Muscle of arm (tissue), 12 donors: ENCODE measurements around the gene CLCA1. TPM values are rescaled to one million over a fixed set of nuclear protein-coding genes. Genes with fewer than 3 reads are reported as not detected.
"Not testable (repeated sequence)": the region's sequence is repeated elsewhere in the genome, so short reads cannot be mapped to it uniquely, and the experiment has no call there.

Experiments
- DNase-seq: peaks from one replicate; pipeline ENCODE4 v3.0.0-alpha.2; 2013
- polyA plus RNA-seq, 12 donors: library from polyadenylated mRNA; unstranded; fragments of 120-200 nt; gene quantifications; one replicate each; pipeline ENCODE4 v1.2.1, GENCODE V29; 2013; ENCODE audit not compliant: insufficient read length in 12 of 12

The CLCA1 gene
- polyA plus RNA-seq, 12 donors: 1.5 to 169 TPM; not detected in 10

GRCh38 chr1:86460998-86461397 is 7.7 kb upstream of the CLCA1 start:
- no peak for DNase-seq

DNA sequence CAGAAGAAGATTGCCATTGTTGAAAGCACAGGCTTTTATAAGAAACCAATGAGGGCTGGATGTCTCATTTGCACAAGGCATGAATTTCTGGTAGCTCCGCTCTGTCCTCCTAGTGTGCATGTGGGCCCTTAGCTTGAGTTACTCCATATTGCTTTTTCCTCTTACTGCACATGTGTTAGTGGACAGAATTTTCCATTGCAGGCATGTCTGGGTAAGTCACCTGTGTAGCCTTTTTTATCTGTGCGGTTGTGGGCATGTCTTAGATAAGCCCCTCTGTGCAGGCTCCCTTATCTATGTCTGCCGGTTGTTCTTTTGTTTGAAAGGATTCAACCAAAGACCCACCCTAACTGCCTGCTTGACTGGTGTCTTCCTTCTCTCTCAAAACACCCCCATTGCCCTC is 7.2 kb upstream of the CLCA1 start:
- no peak for DNase-seq

GRCh38 chr1:86464819-86465218 is 3.9 kb upstream of the CLCA1 start:
- DNase-seq: no peak

DNA sequence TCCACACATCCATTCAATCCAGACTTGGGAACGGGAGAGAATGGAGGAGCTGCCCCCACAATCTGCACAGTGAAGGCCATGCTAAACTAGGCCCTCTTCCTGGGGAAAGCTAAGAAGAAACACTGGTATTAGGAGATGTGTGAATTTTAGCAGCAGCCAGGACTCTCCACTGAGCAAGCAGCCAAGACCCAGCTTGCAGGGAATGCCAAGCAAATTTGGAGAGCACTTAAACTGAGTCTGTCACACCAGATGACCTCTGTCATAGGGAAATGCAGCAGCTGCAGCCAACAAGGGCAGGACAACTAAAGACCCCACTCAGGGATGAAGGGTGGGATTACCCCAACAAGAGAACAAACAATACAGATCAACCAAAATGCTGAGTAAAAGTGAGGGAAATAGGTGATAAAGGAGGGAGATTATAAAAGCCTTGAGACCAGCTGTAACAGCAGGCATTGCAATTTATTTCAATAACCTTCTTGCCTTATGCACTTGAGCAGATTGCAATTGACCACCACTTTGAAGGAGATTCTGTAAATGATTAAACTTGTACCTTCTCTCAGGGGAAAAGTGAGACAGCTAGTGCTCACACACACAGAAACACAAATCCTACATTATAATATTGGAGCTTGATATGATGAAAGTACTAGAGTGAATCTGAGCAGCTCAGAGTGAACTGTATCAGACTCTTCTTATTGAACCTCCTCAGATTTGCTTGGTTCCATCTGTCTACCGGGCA is 2.5 kb upstream of the CLCA1 start:
- no peak for DNase-seq

- DNase-seq: no peak
Measured at GRCh38 chr1:86466986-86467385, 1.7 kb upstream of the CLCA1 start.

DNA sequence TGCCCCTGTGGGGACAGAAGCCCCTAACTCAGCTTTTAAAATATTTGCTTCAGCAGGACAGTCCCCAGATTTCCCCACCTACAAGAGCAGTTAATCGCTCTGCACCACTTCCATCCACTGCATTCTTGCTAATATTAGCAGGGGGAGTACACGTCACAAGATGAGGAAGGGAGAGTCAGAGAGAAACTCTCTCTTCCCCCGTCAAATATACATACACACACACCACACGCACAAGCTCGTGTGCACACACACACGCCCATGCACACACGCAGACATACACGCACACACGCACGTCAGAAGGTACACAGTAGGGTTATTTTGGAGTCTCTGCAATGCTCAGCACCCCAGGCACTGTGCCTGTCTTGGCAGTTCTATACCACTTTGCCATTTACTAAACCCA is 2.1 kb downstream of the CLCA1 start:
- no peak for DNase-seq

- DNase-seq: no peak
Measured at GRCh38 chr1:86471291-86471690, 2.6 kb downstream of the CLCA1 start.

DNA sequence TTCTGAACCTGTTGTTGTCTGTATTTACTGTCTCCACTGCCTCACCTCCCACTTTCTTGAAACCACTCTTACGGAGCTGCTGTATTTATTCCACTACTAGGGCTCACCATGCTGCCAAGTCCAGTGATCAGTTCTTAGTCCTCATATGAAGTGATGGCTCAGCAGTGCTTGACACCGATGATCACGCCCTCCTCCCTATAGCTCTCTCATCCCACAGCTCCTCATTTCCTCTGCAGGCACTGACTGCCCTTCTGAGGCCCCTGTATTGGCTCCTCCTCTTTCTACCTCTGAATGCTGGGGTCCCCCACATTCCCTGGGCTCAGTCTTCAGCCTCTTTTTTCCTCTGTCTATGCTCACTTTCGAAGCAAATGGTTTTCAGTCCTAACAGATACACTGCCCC is 3.4 kb downstream of the CLCA1 start:
- no peak for DNase-seq

GRCh38 chr1:86472767-86473166 is 4.0 kb downstream of the CLCA1 start:
- no peak for DNase-seq

GRCh38 chr1:86477256-86477655 is 8.5 kb downstream of the CLCA1 start:
- peak; percentile 16 for DNase-seq

GRCh38 chr1:86477682-86478081 is 9.0 kb downstream of the CLCA1 start:
- DNase-seq: peak; percentile 14

DNA sequence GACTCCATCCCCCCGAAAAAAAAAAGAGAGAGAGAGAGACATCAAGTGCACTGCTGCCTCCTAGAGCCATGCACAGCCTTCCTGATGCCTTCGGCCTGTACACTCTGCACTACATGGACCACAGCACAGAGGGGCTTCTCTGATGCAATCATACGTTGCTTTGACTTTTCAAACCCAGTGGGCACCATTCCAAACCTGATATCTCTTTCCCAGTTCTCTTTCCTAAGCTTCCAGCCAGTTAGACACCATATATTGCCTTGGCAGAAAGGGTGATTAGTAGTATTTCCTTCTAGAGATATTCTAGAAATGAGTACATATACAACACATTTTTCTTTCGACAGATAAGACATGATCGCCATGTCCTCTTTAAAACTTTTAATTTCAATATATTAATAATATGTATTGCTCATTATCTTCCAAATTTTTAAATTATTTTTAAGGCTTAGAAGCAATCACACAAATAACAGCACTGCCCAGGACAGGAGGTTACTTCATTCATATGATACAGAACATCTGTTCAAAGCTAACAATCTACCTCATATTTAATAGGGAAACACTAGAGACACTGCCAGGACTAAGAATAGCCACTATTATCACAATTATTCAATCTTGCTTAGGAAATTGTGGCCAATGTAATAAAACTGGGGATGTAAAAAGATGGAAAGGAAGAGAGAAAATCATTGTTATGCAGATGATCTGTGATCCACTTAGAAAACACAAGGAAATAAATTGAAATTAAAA is 9.9 kb downstream of the CLCA1 start:
- no peak for DNase-seq

DNA sequence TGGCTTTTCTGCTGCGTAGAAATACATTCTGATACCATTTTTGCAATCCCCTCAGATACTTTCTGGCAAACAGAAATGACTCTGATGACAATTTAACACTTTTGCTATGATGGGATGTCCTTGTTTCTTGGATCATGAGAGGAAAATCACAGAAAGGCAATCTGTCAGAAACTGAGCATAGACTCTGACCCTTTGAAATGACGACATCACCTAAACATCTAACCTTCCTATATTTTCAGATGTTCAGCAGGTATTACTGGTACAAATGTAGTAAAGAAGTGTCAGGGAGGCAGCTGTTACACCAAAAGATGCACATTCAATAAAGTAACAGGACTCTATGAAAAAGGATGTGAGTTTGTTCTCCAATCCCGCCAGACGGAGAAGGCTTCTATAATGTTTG is 13.2 kb downstream of the CLCA1 start:
- DNase-seq: no peak

GRCh38 chr1:86487131-86487810 is 18.5 kb downstream of the CLCA1 start:
- peak; percentile 85 for DNase-seq

GRCh38 chr1:86487811-86488141 is 19.0 kb downstream of the CLCA1 start:
- DNase-seq: no peak

- DNase-seq: no peak
Measured at GRCh38 chr1:86489242-86489878, 20.6 kb downstream of the CLCA1 start.

- DNase-seq: peak; percentile 79
Measured at GRCh38 chr1:86491171-86491950, 22.6 kb downstream of the CLCA1 start.

DNA sequence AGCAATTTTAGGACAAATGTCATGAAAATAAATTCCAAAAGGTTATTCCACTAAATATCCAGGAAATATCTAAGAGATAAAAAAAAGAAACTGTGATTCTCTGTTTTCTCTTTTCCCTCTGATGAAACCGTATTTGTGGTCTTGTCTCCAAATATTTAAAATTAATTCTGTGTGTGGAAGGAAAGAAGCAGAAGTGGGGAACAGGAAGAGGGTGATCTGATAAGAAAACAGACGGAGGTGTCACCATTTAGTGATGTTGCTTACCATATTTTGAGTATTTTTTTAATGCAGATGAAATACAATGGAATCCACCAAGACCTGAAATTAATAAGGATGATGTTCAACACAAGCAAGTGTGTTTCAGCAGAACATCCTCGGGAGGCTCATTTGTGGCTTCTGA is 29.6 kb downstream of the CLCA1 start:
- no peak for DNase-seq

DNA sequence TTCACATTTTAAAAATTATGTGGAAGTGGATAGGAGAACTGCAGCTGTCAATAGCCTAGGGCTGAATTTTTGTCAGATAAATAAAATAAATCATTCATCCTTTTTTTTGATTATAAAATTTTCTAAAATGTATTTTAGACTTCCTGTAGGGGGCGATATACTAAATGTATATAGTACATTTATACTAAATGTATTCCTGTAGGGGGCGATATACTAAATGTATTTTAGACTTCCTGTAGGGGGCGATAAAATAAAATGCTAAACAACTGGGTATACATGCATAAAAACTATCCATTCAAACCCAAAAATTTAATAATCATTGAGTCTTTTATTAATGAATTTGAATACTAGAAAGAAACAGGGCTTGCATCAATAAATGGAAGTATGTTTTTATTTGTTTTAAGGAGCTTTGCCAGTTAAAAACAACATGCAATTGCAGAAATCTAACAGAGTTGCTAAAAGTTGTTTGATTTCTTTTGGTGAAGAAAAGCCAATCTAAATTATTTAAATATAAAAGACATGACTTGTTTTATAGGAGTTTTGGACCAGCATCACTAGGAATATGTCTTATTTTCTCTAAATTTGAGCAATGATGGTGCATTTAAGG is 31.4 kb downstream of the CLCA1 start:
- DNase-seq: no peak

DNA sequence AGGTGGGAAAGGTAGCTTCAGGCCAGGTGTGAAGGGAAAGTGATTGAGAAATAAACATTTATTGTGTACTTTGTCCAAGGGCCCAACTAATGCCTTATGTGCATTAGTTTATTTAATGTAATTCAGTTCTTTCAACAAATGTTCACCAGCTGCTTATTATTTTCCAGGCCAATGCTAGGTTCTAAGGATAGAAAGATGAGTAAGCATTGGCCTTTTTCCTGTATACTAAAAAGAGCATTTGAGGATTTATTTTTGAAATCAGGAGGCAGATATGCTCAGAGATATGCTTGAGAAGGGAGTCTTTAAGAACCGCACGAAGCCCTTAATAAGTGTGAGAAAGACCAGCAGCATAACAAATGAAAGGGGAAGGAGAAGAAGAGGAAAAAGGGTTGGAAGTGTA is 32.0 kb downstream of the CLCA1 start:
- DNase-seq: no peak

GRCh38 chr1:86502125-86502646 is 33.5 kb downstream of the CLCA1 start:
- DNase-seq: not testable (repeated sequence)
